GM19328 (cell line): ENCODE measurements around the gene NRDC.
"Not testable (repeated sequence)": the region's sequence is repeated elsewhere in the genome, so short reads cannot be mapped to it uniquely, and the experiment has no call there.

Source experiments
- ATAC-seq: cut with Tn5 transposase; IDR thresholded peaks from one replicate; pipeline ENCODE4 v1.9.1; 2021; ENCODE audit warnings: mild to moderate bottlenecking, moderate library complexity; ENCODE audit not compliant: unreplicated experiment

NRDC gene

DNA sequence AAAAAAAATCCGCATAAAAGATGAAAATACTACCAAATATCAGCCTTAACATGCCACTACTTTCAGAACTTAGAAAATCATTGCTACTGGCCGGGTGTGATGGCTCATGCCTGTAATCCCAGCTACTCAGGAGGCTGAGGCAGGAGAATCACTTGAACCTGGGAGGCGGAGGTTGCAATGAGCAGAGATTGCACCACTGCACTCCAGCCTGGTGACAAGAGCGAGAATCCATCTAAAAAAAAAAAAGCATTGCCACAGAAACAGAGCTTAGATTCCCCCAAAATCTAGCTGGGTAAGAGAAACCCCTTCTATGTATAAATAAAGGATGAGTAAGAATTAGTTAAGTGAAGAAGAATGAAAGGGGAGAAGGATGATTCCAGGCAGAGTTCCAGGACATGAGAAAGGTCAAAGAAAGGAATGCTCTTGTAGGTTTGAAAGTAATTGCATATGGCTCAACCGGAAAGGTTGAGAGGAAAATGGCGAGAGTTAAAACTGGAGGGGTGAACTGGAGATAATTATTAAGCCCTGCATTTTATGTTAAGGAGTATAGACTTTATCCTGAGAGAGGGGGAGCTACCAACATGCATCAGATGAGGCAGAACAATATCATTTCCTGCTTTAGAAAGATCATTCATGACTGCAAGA, 19.7 kb upstream of the NRDC start:
- ATAC-seq, result no peak

DNA sequence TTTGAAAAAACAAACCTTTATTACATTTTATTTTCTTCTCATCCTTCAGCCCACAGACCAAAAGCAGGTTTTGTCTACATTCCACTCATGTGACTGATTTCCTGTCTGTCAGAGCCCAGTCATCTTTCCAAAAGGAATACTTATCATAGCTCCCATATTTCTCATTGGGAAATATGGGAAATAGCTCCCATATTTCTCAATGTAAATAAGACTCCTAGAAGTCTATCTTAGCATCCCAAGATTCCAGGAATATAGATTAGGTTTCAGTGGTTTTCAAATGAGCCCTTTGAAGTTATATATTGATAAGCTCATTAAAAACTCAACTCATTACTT, 19.1 kb upstream of the NRDC start:
- no peak for ATAC-seq

DNA sequence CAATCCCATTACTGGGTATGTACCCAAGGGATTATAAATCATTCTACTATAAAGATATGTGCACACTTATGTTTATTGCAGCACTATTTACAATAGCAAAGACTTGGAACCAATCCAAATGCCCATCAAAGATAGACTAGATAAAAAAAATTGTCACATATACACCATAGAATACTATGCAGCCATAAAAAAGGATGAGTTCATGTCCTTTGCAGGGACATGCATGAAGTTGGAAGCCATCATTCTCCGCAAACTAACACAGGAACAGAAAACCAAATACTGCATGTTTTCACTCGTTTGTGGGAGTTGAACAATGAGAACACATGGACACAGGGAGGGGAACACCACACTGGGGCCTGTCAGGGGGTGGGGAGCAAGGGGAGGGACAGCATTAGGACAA, 16.2 kb upstream of the NRDC start:
- ATAC-seq, result not testable (repeated sequence)

DNA sequence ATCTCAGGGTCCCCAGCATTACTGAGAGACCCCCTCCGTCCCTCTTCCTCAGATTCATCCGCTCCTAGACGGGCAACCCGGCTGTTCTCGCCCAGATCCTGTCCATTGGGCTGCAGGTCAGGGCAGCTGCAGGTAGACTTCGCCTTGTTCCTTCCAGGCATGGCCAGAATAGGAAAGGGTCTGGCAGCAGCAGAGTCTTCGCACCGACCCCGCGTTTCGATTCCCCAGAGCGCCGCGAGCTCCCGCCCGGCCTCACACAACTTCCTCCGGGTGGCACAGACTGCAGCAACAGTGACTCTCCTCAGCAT, 265 bp downstream of the NRDC start:
- no peak for ATAC-seq

DNA sequence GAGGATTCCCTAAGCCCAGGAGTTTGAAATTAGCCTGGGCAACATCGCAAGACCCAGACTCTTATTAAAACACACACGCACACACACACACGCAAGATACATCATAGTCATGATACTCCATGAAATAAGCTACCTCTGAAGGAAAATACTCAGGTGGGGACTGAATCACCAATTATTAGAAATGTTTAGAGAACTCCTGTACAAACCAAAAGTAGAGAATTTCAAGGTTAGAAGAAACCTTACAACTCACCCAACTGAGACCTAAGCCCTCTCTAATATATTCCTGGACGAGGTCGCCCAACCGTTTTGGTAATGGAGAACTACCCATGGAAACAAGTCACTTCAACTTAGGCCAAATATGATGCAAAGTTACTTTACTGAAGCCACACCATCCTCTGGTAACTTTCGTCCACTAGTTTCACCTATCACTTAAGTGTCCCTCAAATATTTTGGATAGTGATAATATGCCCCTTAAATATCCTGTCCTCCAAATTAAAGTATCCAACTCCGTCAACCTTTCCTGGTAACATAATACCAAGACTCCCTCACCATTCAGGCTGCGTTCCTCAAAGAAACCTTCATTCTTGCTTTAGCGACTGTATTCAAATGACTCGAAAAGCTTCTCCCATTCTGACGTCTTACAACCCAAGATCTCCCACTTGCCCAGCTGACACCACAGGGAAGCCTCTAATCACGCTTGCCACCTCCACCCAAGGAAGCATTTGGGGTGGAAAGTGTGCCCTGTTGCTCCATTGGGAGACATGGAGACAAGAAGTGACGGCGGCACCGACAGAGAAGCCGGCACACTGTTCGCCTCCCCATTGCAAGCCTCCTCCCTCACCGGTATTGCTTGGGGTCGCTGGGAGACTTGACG, 856 bp downstream of the NRDC start:
- no peak for ATAC-seq

DNA sequence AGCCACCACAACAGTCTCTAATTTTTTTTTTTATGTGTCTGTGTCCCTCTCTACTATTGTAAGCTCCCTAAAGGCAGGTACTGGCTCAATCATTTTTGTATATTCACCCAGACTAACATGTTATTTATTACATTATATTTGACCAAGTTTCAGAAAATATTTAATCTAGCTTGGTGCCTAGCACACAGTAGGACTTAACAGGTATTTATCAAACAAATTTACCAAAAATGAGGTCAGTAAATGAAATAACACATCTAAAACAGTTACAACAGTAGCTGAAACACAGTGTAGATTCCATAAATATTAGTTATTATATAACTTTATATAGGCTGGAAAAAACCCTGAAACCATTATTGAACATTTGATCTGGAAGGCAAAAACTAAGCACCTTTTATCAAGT, 2.7 kb downstream of the NRDC start:
- no peak for ATAC-seq

DNA sequence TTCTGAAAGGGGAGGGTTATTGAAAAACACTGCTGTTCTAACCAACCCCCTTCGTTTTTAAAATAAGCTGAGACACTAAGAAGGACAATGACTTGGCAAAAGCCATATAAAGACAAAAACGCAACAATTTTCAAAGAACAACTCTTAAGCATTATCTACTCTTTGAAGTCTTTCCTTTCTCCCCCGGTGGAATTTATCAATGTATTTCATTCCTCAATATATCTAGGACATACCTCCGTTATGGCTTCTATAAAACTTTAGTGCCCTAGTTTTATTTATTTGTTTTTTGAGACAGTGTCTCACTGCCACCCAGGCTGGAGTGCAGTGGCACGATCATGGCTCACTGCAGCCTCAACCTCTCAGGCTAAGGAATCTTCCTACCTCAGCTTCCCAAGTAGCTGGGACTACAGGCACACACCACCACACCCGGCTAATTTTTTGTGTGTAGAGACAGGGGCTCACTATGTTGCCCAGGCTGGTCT, 3.2 kb downstream of the NRDC start:
- no peak for ATAC-seq

DNA sequence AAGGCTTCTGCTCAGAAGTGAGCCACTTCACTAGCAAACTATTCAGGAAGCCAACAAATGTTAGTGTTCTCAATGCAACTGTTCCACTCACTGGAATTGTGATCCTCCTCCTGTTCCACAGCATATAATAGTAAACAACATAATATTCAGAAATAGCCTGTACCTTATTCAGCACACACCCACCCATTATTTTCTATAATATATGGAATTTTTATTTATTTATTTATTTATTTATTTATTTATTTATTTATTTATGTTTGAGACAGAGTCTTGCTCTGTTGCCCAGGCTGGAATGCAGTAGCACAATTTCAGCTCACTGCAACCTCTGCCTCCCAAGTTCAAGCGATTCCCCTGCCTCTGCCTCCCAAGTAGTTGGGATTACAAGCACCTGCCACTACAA, 5.3 kb downstream of the NRDC start:
- not testable (repeated sequence) for ATAC-seq

DNA sequence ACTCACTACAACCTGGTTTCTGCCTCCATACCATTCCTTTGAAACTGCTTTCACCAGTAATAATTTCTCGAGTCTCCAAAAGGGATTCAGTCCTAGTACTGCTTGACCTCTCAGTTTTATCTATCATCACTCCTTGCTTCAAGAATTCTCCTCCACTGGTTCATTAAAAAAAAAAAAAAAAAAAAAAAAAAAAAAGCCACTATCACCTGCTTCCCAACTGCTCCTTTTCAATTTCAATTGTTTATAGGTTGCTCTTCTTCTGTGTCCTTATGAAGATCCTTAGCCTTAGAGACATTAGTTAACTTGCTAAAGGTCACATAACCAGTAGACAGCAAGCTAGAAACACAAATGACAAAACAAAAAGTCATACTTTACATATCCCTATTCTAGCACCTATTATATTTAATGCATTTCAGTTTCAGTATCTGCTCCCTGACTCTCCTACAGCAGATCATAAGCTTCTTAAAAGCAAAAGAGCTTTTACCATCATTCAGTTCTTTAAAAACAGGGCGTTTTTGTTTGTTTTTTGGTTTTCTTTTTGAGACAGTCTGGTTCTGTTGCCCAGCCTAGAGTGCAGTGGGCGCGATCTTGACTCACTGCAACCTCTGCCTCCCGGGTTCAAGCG, 7.1 kb downstream of the NRDC start:
- no peak for ATAC-seq

DNA sequence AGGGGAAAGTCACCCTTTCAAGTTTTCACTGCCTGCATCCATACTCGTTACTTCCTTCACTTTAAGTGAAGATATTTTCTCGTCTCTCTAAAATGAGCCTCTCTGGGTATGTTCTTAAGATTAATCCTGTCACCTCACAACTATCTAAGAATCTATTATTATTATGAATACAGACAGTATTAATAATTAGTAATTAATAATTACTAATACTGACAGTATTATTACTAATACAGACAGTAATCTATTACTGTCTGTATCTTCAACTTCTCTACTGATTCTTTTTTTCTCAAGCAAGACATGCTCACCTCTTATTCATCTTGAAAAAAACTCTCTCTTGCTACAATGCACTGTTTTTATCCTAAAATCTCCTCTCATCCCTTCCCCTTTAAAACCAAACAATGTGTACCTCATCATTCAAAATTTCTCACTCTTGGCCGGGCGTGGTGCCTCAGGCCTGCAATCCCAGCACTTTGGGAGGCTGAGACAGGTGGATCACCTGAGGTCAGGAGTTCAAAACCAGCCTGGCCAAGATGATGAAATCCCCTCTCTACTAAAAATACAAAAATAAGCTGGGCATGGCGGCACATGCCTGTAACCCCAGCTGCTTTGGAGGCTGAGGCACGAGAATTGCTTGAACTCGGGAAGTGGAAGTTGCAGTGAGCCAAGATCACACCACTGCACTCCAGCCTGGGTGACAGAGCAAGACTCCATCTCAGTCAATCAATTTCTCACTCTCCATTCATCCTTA, 7.8 kb downstream of the NRDC start:
- ATAC-seq, result no peak

DNA sequence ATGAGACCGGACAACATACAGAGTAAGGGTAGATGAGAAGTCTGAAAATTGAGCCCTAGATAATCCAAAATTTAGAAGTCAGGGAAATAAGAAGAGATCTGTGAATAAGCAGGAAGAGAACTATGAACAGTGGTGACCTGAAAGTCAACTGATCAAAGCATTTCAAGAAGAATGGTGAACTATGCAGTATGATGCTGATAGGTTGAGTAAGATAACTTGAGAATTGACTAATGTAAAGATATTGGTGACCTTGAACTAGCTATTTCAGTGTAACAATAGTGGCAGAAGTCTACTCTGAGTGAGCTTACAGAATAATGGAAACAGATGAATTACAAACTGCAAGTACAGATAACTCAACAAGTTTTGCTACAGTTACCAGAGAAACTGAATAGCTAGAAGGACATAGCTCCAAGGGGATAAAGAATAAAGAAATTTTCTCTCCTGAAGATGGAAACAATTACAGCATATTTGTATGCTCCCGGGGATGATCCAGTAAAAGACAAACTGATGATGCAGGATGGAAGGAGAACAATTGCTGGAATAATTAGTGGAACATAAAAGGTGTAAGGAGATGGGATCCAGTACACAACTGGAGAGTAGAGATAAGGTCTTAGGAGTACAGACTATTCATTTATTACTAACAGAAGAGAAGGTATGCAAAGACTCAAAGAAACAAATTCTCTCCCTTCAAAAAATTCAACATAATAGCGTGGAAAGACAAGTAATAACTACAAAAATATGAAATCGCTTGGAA, 10.9 kb downstream of the NRDC start:
- no peak for ATAC-seq

DNA sequence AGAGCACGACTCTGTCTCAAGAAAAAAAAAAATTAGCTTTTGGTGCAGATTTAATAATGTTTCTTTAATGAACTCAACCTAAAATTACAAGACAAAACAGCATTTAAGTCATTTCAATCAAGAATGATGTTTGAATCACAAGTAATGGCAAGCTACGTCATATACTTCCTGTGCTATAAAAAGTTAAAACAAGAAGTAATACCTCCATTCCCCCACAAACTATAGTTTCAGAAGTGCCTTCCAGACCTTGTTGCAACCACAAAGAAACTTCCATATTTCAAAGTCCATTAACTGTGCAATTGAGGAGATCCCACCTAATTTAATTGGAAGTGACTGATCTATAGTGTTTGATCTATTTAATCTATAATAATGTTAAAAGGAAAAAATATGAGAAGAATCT, 15.1 kb downstream of the NRDC start:
- no peak for ATAC-seq

DNA sequence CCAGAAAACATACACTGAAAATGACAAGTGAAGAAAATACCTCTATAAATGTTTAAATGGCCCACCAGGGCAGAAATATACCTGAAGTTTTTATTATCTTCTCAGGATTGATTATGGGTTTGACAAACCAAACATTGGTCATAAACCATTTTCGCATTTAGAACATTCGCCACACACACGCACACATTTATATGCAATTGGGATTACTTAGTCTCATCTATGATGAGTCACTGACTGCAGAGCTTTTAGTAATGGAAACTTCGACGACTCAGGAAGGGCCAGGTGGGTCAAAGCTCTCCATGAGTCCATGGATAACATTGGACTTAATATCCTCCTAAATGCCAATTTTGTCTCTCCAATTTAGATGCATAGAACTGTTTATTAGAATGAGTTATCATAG, 16.9 kb downstream of the NRDC start:
- no peak for ATAC-seq

DNA sequence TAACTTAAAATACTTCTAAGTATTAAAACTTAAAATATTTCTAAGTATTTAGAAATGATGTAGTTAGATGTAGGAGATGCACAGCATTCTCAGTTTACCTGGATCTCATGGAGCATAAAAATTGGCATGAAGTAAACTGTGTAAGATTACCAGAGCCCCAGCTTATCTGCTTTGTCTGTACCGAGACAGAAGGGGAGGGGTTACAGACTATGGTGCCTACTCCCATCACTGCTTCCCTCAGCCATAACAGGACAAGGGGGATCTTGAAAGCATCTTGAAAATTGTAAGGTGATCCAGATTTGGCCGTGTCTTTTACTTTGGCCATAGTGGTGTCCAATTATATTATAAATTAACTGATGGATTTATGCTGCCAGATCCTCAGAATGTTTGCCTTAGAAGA, 18.8 kb downstream of the NRDC start:
- ATAC-seq, result no peak

DNA sequence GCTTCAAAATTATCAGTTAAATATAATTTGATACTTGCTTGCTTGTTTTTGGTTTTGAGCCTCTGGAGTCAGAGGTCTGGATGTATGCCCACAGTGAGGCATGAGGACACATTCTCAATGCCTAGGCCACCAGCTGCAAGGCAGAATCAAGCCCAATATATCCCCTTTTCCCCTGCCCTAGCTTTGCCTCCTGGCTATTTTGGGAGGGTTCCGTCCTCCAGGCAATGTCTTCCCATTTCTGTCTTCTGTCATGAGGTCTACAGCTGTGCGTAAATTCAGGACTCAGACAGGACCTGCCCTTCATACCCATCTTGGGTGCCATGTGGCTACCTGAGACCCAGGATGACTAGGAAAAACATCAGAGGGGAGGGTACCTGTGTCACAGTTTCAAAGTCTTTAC, 19.2 kb downstream of the NRDC start:
- no peak for ATAC-seq

DNA sequence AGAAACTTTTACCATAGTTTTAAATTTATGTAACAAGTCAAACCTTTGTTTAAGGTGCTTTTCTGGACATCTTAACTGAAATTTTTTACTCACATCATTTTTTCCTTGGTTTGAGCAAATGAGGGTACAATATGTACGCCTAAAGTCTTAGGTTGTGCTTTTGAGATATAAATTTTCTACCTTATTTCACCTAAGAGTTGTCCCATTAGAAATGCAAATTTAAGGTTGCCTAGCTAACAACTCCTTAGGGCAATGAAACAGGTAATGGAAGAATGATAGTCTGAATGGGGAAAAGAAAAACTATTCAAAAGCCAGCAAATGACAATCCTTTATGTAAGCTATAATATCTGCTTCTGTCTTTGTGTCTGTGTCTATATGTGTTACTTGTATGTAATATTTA, 19.6 kb downstream of the NRDC start:
- ATAC-seq, result no peak

DNA sequence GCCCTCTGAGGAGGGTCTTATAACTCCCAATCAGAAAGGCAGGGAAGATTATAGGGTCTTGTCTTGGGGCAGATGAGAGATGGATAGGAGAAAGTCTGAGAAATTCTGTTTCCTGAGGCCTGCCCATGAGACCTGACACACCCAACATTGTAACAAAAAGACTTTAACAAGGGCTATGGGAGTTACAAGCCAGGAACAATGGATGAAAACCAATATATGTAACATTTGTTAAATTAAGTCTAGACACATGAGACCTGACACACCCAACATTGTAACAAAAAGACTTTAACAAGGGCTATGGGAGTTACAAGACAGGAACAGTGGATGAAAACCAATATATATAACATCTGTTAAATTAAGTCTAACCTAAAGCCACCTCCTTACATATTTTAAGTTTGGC, 21.8 kb downstream of the NRDC start:
- no peak for ATAC-seq

DNA sequence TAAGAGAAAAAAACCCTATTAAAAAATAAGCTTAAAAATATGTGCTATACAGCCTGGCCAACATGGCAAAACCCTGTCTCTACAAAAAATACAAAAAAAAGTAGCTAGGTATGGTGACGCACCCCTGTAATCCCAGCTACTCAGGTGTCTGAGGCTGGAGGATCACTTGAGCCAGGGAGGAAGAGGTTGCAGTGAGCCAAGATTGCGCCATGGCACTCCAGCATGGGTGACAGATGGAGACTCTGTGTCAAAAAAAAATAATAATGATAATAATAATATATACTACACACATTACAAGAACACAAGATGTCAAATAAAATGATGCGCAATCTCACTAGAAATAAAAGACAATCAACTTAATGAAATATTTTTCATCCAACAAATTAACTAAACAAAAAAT, 22.9 kb downstream of the NRDC start:
- ATAC-seq, result no peak

DNA sequence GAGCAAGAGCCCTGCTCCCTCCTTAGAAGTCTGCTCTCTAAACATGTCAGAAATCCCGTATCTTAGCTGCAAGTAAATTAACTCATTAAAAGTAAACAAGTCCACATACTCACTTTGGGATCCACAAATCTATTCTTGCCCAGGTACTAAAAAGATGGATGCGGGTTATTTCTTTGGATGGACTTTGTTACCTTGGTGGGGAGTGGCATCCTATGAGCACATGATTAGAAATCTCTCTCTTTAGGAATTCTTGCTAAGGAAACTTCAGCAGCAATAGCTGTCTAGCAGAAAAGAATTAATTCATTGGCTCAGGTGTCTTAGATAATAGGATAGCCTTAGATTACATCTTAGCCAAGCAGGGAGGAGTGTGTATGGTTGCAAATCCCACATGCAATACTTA, 25.2 kb downstream of the NRDC start:
- no peak for ATAC-seq

DNA sequence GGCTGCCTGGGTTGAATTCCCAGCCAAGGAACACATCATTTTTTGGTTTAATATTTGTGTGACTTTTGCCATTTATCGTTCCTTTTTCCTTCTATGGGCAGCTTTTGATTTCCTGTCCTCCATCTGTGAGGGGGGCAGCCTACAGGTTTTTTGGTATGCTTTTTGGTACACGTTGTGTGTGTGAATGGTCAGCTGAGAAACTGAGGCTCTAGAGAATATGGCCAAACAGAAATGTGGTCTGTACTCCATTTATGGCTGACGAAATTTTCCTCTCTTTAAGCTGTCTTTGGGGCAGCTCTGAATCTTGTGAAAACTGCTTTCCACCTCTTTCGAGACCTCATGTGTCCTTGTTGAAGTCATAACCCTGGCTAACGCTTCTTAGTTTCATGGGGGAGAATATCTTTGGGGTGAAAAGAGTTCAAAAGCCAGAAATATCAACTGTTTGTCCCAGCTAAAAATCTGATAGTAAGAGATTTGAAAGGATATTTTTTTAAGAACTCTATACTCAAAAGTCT, 26.6 kb downstream of the NRDC start:
- no peak for ATAC-seq
